ENCODE measurements around the gene DUSP16.
"Not testable (repeated sequence)": the region's sequence is repeated elsewhere in the genome, so short reads cannot be mapped to it uniquely, and the experiment has no call there.

Gene DUSP16

GRCh38 chr12:12491606-12492005 is 71.1 kb downstream of the DUSP16 start:
- DNase-seq, result no peak

GRCh38 chr12:12488823-12489550 is 73.7 kb downstream of the DUSP16 start:
- no peak for DNase-seq

- no peak for DNase-seq
Observed at GRCh38 chr12:12488296-12488695, 74.4 kb downstream of the DUSP16 start.

- no peak for DNase-seq
Observed at GRCh38 chr12:12487490-12487889, 75.2 kb downstream of the DUSP16 start.

GRCh38 chr12:12486661-12487240 is 75.9 kb downstream of the DUSP16 start:
- DNase-seq, result no peak

- no peak for DNase-seq
Observed at GRCh38 chr12:12483438-12483837, 79.2 kb downstream of the DUSP16 start.

GRCh38 chr12:12482959-12483358 is 79.7 kb downstream of the DUSP16 start:
- no peak for DNase-seq

- peak; percentile 29 for DNase-seq
Observed at GRCh38 chr12:12482150-12482761, 80.4 kb downstream of the DUSP16 start.

GRCh38 chr12:12481631-12482030 is 81.0 kb downstream of the DUSP16 start:
- no peak for DNase-seq

- DNase-seq, result peak; percentile 25
Observed at GRCh38 chr12:12480074-12480473, 82.6 kb downstream of the DUSP16 start.

- DNase-seq, result no peak
Observed at GRCh38 chr12:12477532-12477890, 85.2 kb downstream of the DUSP16 start.

- no peak for DNase-seq
Observed at GRCh38 chr12:12476857-12477531, 85.7 kb downstream of the DUSP16 start.

GRCh38 chr12:12474931-12475795 is 87.5 kb downstream of the DUSP16 start:
- DNase-seq, result peak; percentile 66

- DNase-seq, result peak; percentile 44
Observed at GRCh38 chr12:12474471-12474928, 88.2 kb downstream of the DUSP16 start.

GRCh38 chr12:12473223-12473622 is 89.4 kb downstream of the DUSP16 start:
- DNase-seq, result no peak

GRCh38 chr12:12471982-12472961 is 90.4 kb downstream of the DUSP16 start:
- not testable (repeated sequence) for DNase-seq

- DNase-seq, result no peak
Observed at GRCh38 chr12:12470751-12471306, 91.8 kb downstream of the DUSP16 start.

GRCh38 chr12:12469386-12469785 is 93.3 kb downstream of the DUSP16 start:
- DNase-seq, result no peak

GRCh38 chr12:12468575-12468974 is 94.1 kb downstream of the DUSP16 start:
- no peak for DNase-seq

- DNase-seq, result peak; percentile 57
Observed at GRCh38 chr12:12467688-12468261, 94.9 kb downstream of the DUSP16 start.

GRCh38 chr12:12467264-12467663 is 95.4 kb downstream of the DUSP16 start:
- DNase-seq, result peak; percentile 44

Data from stimulated activated CD4-positive, alpha-beta T cell treated with anti-CD3 and anti-CD28 coated beads, Interleukin-4, amount 100 ng/mL, for 24 hours (primary cell).